NCI-H526 (cell line): ENCODE results near the gene MYOM3.

Experiments
- DNase-seq, 2 experiments: peaks; one replicate each; lab custom pipeline; 2025; lab: John Stamatoyannopoulos, UW

The MYOM3 gene

GRCh38 chr1:24138476-24139221 lies 26.7 kb upstream of the MYOM3 start:
- DNase-seq: no peak

- DNase-seq: no peak
Observed at GRCh38 chr1:24136956-24137539, 25.1 kb upstream of the MYOM3 start.

DNA sequence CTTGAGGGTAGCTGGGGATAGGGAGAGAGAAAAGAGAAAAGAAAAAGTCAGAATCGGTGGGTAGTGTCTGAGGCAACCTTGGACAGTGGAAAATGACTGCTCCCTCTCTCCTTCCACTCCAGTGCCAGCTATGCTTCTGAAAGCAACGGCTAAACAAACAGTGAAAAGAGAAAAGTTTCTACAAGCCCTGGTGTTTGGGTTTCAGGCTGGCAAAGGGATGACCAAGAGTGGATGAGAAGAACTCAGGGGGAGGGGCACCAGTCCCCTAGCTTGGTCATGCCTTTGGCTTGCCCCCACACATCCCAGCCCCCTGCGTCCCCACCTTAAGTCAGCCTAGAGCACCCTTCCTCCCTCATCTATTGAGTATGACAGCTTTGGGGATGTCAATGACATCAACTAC lies 22.4 kb upstream of the MYOM3 start:
- no peak for DNase-seq

- DNase-seq: no peak
Observed at GRCh38 chr1:24133819-24134218, 21.9 kb upstream of the MYOM3 start.

- DNase-seq: no peak
Observed at GRCh38 chr1:24130385-24130784, 18.4 kb upstream of the MYOM3 start.

GRCh38 chr1:24127801-24128363 lies 15.9 kb upstream of the MYOM3 start:
- no peak for DNase-seq

- DNase-seq: no peak
Observed at GRCh38 chr1:24127134-24127800, 15.3 kb upstream of the MYOM3 start.

DNA sequence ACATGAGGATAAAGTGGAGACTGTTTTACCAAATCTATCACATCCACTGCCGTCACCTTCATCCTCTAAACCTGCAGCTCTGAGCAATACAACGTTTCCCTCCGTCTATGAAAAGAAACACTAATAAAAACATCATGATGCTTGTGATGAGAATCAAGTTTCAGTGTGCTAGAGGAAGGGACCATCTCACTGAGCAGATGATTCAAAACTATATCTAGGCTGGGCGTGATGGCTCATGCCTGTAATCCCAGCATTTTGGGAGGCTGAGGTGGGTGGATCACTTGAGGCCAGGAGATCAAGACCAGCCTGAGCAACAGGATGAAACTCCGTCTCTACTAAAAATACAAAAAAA lies 14.7 kb upstream of the MYOM3 start:
- no peak for DNase-seq

GRCh38 chr1:24126018-24126671 lies 14.2 kb upstream of the MYOM3 start:
- no peak for DNase-seq

DNA sequence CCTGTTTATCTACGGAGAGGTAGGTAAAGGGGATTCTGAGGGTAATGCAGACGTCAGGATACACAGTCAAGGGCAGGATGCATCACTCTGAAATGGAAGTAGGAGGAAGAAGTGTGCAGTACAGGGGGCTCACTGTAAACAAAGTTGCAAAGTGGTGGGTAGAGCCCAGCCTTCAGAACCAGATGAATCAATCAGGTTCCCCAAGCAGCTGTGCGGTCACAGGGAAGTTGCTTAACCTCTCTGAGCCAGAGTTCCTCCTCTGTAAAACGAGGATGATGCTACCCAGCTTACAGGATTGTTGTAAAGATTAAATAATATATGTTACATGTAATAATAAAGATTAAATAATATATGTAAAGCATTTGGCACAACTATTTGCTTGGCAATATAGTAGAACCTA lies 13.5 kb upstream of the MYOM3 start:
- DNase-seq: no peak

DNA sequence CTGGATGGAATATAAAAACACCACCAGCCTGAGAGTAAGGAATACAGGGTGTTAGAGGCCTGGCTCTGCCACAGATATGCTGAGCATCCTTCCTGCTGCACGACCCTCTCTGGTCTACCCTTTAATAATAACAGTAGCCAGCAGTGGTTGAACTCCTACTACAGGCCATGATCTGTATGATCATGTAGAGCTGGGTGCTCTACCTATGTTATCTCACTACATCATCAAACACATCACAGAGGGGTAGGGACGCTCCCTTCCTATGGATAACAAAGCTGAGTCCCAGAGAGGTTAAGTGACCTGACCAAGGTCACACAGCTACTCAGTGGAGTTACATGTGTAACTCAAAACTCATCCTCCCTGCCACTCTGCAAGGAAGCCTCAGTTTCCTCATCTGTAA lies 13.0 kb upstream of the MYOM3 start:
- DNase-seq: no peak

GRCh38 chr1:24123611-24124010 lies 11.7 kb upstream of the MYOM3 start:
- DNase-seq: no peak

GRCh38 chr1:24122776-24123175 lies 10.8 kb upstream of the MYOM3 start:
- DNase-seq: no peak

DNA sequence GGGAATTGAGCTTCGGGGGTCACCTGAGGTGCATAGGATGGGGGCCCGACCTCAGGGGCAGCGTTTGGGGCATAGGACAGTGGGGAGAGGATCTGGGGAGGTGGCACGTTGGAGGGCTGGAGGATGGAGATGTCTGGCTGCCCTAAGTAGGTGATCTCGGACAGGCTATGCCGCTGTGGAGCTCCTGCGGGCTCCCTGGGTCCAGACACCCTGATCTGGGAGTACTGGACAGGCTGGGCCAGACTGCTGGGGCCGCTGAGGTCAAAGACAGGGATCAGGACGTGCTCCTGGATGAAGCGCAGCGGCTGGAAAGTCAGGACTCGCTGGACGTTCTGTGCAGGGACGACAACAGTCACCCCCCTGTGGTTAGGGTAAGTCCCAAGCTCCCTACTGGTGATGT lies 9.5 kb upstream of the MYOM3 start:
- no peak for DNase-seq

DNA sequence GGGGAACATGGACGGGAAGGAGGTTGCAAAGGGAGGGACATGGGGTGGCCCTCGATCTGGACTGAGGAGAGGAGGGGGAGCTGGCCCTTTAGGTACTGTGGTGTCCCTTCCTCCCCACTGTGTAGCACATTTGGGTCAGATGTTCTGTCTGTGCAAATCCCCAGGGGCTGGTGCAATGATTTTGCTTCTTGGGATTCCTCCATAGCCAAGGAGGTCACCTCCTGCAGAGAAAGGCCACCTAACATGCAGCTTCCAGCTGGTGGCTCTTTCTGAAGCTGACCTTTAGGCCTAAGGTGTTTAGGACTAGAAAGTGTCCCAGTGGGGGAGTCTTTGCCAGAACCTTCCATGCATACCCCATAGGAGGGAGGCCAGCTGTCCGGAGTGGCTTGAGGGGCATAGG lies 9.0 kb upstream of the MYOM3 start:
- DNase-seq: no peak

DNA sequence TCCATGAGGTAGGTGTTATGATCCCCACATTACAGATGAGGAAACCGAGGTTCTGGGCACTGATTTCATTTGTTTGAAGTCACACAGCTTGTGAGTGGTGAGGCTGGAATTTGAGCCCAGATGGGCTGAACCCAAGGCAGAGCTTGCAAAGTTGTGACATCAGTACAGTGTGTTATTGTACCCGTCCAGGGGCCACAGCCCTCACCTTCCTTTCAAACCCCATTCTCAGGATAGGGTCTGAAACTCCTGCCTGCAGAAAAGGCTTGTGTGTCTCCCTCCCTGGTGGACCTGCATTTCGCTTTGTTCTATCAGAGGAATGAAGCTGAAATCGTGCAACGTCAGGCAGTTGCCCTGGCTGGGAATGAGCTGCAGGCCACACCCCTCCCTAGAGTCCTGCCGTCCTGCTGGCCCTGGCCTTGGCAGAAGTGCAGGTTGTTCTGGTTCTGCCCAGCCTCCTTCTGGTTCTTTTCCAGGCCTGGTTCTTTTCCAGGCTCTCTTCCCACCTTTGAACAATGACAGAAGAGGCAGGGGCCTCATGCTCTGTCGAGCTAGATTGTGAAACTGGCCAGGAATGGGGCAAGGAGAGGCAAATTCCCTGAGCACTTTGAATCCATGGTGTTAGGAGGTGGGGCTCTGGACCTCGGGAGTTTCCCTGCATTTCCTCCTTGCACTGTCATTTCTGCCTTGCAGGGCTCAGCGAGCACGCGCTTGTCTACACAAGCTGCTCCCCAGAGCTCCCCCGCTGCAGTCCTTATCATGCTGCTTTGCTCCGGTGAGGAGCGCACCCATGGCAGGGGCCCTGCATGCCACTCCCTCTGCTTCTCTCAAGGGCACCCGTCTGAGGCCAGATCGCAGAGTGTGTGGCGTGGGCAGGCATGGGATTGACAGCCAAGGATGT lies 8.2 kb upstream of the MYOM3 start:
- DNase-seq: no peak

GRCh38 chr1:24119489-24119858 lies 7.5 kb upstream of the MYOM3 start:
- DNase-seq: no peak

DNA sequence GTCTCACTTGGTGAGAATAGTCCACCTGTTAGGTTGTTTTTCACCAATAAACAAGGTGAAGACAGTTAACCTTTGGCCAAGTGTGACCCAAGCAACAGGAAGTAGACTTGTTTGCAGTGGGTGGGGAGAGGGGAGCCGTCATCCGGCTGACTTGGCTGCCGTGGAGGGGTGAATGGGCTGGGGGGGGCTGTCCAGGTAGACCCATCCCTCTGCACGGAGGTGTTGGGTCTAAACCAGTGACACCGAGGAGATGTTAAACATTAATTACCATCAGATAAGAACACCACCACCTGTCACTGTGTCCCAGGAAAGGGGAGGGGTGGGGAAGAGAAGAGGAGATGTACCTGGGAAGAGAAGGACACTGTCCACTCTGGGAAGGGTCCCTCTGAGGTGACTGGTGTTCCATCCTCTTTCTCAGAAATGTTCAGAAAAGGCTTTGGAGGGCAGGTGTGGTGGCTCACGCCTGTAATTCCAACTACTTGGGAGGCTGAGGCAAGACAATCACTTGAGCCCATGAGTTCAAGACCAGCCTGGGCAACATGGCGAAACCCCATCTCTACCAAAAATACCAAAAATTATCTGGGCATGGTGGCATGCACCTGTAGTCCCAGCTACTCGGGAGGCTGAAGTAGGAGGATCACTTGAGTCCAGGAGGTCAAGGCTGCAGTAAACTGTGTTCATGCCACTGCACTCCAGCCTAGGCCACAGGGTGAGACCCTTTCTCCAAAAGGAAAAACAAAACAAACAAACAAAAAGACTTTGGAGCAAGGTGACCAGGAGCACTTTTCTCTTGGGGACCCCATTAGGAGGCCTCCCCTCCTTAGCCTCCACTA lies 6.7 kb upstream of the MYOM3 start:
- DNase-seq: no peak

GRCh38 chr1:24117722-24118409 lies 5.9 kb upstream of the MYOM3 start:
- DNase-seq: no peak

- DNase-seq: no peak
Observed at GRCh38 chr1:24117132-24117531, 5.2 kb upstream of the MYOM3 start.
